Anterior cingulate cortex (tissue), 58 donors: Measurements from ENCODE around the gene GAPT.
A peak's percentile ranks its signal among the peaks of the same experiment; 100 is the strongest.

Source experiments
- DNase-seq, 58 donors: peaks; one replicate each; lab custom pipeline; 2025; lab: John Stamatoyannopoulos, UW

The GAPT gene

GRCh38 chr5:58491216-58491892, at the start of gene GAPT:
GAPT (plus strand) TSS chr5:58491435; CDS start chr5:58494537, 3,102 bp downstream.
- DNase-seq = no peak

DNA sequence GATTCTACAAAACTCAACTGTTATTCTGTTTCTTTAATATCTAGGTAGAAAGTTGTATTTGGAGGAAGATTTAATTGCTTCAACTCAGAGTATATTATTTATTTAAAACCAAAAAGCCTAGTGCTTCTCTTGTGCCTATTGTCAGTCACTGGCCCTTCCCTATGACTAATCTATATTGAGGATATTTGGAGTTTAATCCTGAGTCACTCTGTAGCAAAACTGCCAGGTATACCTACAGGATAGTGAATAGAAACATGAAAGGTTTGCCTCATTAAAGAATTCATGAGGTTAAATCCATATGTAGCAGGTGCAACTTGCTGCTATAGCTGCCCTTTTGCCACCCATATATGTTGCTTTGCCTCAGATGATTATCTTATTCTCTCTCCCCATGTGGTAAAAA, 46.4 kb upstream of the GAPT start:
- DNase-seq = no peak

- DNase-seq = no peak
Measured at GRCh38 chr5:58446024-58446423, 45.2 kb upstream of the GAPT start.

DNA sequence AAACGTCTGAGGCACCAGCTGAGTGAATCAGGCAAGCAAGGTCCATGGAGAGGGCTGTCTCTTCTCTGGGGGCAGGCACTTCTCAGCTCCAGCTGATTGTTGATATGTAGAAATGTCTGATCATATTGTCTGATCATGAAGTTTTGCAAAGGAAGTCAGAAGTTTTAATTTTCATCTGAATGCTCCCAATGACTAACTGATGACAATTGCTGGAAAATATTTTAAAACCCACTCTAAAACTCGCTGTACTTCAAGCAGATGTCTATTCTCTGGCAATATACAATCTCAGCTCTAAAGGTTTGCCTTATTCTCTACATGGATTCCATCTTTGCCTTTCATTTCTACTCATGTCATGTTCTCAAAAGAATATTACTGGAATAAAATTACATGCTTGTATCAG, 44.0 kb upstream of the GAPT start:
- DNase-seq = no peak

- no peak for DNase-seq
Measured at GRCh38 chr5:58450018-58450417, 41.2 kb upstream of the GAPT start.

DNA sequence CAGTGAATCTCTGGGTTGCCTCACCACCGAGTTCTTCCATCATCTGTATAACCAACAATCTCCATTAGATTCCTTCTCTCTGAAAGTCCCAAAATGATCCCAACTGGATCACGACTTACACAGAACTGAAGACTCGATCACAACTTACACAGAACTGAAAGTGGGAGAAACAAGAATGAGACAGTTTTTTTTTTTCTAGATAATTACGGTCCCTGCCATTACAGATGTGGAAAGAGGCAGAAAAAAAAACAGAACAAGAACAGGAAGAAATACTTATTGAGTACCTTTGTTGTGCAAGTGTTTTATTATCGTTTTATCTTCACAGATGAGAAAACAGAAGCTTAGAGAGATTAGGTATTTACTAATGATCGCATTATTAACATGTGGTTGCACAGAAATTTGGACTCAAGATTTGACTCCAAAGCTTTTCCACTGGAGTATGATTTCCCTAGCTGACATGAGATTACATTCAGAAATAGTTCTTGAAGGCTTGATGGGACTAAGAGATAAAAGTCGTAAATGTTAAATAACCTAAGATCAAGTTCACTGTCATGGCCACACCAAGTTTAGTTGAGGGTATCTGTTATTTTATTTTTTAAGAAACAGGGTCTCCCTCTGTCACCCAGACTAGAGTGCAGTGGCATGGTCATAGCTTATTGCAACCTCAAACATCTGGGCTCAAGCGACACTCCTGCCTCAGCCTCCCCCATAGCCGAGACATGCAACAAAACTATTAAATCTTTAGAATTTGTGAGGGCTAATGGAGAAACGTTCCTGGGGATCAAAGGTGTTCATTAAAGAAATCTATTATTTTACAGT, 40.2 kb upstream of the GAPT start:
- DNase-seq = no peak

- DNase-seq = no peak
Measured at GRCh38 chr5:58451732-58452565, 39.3 kb upstream of the GAPT start.

GRCh38 chr5:58452566-58453258, 38.5 kb upstream of the GAPT start:
- no peak for DNase-seq

- no peak for DNase-seq
Measured at GRCh38 chr5:58453306-58453705, 37.9 kb upstream of the GAPT start.

GRCh38 chr5:58454025-58454424, 37.2 kb upstream of the GAPT start:
- no peak for DNase-seq

DNA sequence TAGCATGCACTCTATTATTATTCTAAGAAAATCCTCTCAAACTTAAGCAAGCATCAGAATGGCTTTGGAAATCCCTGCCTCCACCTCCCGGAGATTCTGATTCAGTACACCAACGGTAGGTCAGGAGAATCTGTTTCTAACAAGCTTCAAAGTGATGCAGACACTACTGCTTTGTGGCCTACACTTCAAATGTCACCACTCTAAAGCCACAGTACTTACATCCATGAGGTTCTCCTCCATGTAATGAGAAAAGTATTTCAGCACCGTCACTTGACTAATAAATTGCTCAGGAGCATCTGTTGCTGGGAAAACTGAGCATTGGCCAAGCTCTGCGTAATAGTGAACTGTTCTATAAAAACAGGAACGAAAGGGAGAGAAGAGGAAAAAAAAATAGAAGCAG, 36.2 kb upstream of the GAPT start:
- no peak for DNase-seq

DNA sequence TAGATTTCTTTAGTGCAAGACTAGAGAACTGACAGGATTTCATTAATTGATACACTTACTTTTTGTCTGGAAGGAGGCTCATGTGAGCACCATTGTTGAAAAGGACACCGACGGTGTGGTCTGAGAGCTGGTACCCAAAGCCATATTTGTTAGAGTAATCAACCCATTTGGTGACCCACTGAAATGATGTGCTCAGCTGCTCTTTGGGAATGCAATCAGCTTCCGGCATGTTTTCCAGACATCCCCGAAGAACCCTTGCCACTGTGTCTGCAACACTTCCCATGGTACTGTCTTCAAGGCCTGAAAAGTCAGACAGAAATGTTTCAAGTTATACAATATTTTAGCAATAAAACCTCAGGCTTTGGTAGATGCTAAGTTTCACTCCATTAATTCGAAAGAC, 35.8 kb upstream of the GAPT start:
- no peak for DNase-seq

DNA sequence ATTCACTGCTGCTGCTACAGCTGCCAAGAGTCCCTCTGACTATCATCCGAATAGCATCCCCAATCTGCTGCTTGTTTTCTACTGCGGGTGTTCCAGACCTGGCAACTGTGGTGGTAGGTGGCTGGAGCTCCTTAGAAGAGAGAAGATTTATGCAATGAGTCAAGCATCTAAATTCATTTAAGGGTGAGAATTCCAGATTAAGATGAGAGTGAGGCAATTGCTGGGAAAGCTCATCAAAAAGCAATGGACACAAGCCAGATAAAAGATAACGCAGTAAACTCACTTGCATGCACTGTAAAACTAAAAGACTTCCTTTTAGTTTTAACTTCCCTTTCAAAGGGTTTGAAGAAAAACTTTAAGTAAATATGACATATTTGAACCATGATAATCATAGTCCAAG, 35.2 kb upstream of the GAPT start:
- DNase-seq = peak in 3 of 58 donors; percentile 5 to 16 (median 15)

GRCh38 chr5:58456486-58456885, 34.7 kb upstream of the GAPT start:
- DNase-seq = no peak

GRCh38 chr5:58457050-58457449, 34.2 kb upstream of the GAPT start:
- DNase-seq = no peak

GRCh38 chr5:58458141-58458742, 33.0 kb upstream of the GAPT start:
- DNase-seq = no peak

DNA sequence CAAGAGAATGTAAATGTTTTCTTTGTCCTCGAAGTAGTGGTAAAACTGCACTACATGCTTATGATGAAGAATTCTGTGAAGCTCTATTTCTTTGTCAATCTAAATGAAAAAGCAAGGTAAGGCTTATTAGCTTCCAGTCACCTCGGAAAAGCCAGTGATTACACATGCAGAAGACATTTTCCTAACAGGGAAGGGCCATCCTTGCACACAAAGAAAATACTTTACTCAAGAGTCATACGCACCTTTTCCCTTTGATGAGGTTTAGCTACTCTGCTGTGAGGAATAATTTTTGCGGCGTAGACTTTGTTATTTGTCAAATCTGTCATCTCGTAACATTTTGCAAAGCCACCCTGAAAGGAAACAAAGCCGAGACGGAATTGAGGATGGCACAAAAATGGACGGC, 32.5 kb upstream of the GAPT start:
- DNase-seq = no peak

- peak in 9 of 58 donors; percentile 15 to 58 (median 33) for DNase-seq
Measured at GRCh38 chr5:58459146-58460001, 31.9 kb upstream of the GAPT start.
